IMR-90 (cell line): Measurements from ENCODE around the gene HPS6.

Experiments used
- BHLHE40 ChIP-seq: fragments of 150-350 bp; IDR thresholded peaks from 2 replicates; pipeline ENCODE4 v1.6.1; 2016; ENCODE audit warnings: mild to moderate bottlenecking, low read depth, low read length
- CEBPB ChIP-seq: IDR thresholded peaks from 2 replicates; pipeline ENCODE4 v1.6.1; 2012; ENCODE audit warnings: low read depth, low read length, improper control_type of control experiment
- CHD1 ChIP-seq: IDR thresholded peaks from 2 replicates; pipeline ENCODE4 v1.6.1; 2012; ENCODE audit warnings: low read depth, low read length, improper control_type of control experiment
- CTCF ChIP-seq: conservative IDR thresholded peaks from 2 replicates; pipeline ENCODE4 v1.5.1; 2012; ENCODE audit warnings: mild to moderate bottlenecking, low read depth, low read length, improper control_type of control experiment
- FOS ChIP-seq: fragments of 150-350 bp; IDR thresholded peaks from 2 replicates; pipeline ENCODE4 v1.6.1; 2016; ENCODE audit warnings: low read depth, low read length
- MAFK ChIP-seq: IDR thresholded peaks from 2 replicates; pipeline ENCODE4 v1.6.1; 2012; ENCODE audit warnings: low read depth, low read length, improper control_type of control experiment
- MXI1 ChIP-seq: IDR thresholded peaks from 2 replicates; pipeline ENCODE4 v1.6.1; 2012; ENCODE audit warnings: low read depth, mild to moderate bottlenecking, low read length, moderate library complexity, borderline replicate concordance
- POLR2A ChIP-seq: IDR thresholded peaks from 2 replicates; pipeline ENCODE4 v1.6.1; 2012; ENCODE audit warnings: mild to moderate bottlenecking, low read depth, low read length
- RAD21 ChIP-seq: IDR thresholded peaks from 2 replicates; pipeline ENCODE4 v1.6.1; 2012; ENCODE audit warnings: low read length, improper control_type of control experiment
- RCOR1 ChIP-seq: IDR thresholded peaks from 2 replicates; pipeline ENCODE4 v1.6.1; 2012; ENCODE audit warnings: mild to moderate bottlenecking, low read length, improper control_type of control experiment; ENCODE audit not compliant: insufficient replicate concordance
- RFX5 ChIP-seq: IDR thresholded peaks from 2 replicates; pipeline ENCODE4 v1.8.0; 2012; ENCODE audit warnings: low read depth, mild to moderate bottlenecking, low read length, moderate library complexity
- SMC3 ChIP-seq: fragments of 150-350 bp; IDR thresholded peaks from 2 replicates; pipeline ENCODE4 v1.6.1; 2016; ENCODE audit warnings: low read depth, mild to moderate bottlenecking, antibody characterized with exemption, low read length, moderate library complexity
- USF2 ChIP-seq: fragments of 150-350 bp; IDR thresholded peaks from 2 replicates; pipeline ENCODE4 v1.6.1; 2017; ENCODE audit warnings: mild to moderate bottlenecking, antibody characterized with exemption, low read length, low read depth

- TF ChIP-seq CTCF (no peak), MXI1 (no peak), RAD21 (no peak), RFX5 (no peak), CEBPB (no peak), POLR2A (no peak), USF2 (no peak), MAFK (no peak), FOS (no peak), SMC3 (no peak), RCOR1 (no peak), CHD1 (no peak), BHLHE40 (no peak)
Measured at GRCh38 chr10:102112210-102112817, 47.2 kb downstream of the HPS6 start.
